Lung (tissue), 12 donors: ENCODE data around the gene MAP1LC3B. TPM values are rescaled to one million over a fixed set of nuclear protein-coding genes. Genes with fewer than 3 reads are reported as not detected.

Experiments
- ATAC-seq: fragments of 200-7000 bp; cut with Tn5 transposase; one replicate; pipeline ENCODE4 v1.9.1; 2020; ENCODE audit warnings: moderate number of reproducible peaks; ENCODE audit not compliant: insufficient read depth, low FRiP score
- DNase-seq, 3 donors: peaks; one replicate each; pipeline ENCODE4 v3.0.0-alpha.2; 2013 to 2017
- H3K27ac ChIP-seq, 2 donors: one replicate each; pipeline ENCODE4 v1.5.1; 2013; ENCODE audit warnings: mild to moderate bottlenecking in 2 of 2, moderate library complexity in 2 of 2, control low read depth in 1 of 2, inconsistent platforms in 1 of 2, low read depth in 1 of 2, low read length in 1 of 2
- H3K27me3 ChIP-seq, 3 donors: one replicate each; pipeline ENCODE4 v1.5.1; 2013; ENCODE audit warnings: low read length in 2 of 3; ENCODE audit not compliant: control insufficient read depth in 3 of 3, insufficient read depth in 3 of 3
- H3K36me3 ChIP-seq, 4 donors: one replicate each; pipeline ENCODE4 v1.5.1; 2013; ENCODE audit warnings: low read length in 4 of 4, mild to moderate bottlenecking in 1 of 4, moderate library complexity in 1 of 4; ENCODE audit not compliant: control insufficient read depth in 4 of 4, insufficient read depth in 4 of 4
- H3K4me1 ChIP-seq, 5 donors: one replicate each; pipeline ENCODE4 v1.5.1; 2013; ENCODE audit warnings: low read length in 5 of 5, mild to moderate bottlenecking in 2 of 5, moderate library complexity in 1 of 5; ENCODE audit not compliant: control insufficient read depth in 5 of 5, insufficient read depth in 5 of 5
- H3K4me3 ChIP-seq: one replicate; pipeline ENCODE4 v1.5.1; 2013; ENCODE audit warnings: mild to moderate bottlenecking, control low read depth, moderate library complexity
- H3K9ac ChIP-seq, 2 donors: one replicate each; pipeline ENCODE4 v1.5.1; 2013; ENCODE audit warnings: low read length in 2 of 2, control low read depth in 1 of 2; ENCODE audit not compliant: insufficient read depth in 1 of 2
- H3K9me3 ChIP-seq, 4 donors: one replicate each; pipeline ENCODE4 v1.5.1; 2013; ENCODE audit warnings: low read length in 3 of 4, mild to moderate bottlenecking in 1 of 4, moderate library complexity in 1 of 4; ENCODE audit not compliant: control insufficient read depth in 4 of 4, insufficient read depth in 3 of 4
- WGBS, 2 donors: extraction: QIAGEN DNeasy Blood & Tissue Kit; methylation state at CpG; one replicate each; pipeline ENCODE4 v1.1.7; 2013; 5-methylcytosine and 5-hydroxymethylcytosine counted together
- polyA plus RNA-seq, 2 donors: library from polyadenylated mRNA; stranded (reverse); fragments of 200-250 nt; gene quantifications; one replicate each; pipeline ENCODE4 v1.2.1, GENCODE V29; 2013
- total RNA-seq, 2 donors: library from RNA; depleted of rRNA in 1 of 2; stranded (reverse); fragments of >200 nt in 1 of 2; gene quantifications; one replicate each; pipeline ENCODE4 v1.2.1, GENCODE V29; 2014 to 2021
- TF ChIP-seq, protein P1 (sequence below): IDR thresholded peaks from 2 replicates; pipeline ENCODE4 v1.5.1; 2012; ENCODE audit warnings: mild to moderate bottlenecking; ENCODE audit errors: control extremely low read depth, extremely low read depth
- donor health status: control.
- donor health status: control.
- donor health status: Bipolar disorder and iron deficiency.
- donor health status: healthy.
- donor health status: DM: yes; HTN: yes; CAD: no.

The MAP1LC3B gene
- total and polyA plus RNA-seq, 4 donors: 43.3 to 62.2 (median 47.7) TPM

GRCh38 chr16:87420026-87421002 is 28.2 kb downstream of the MAP1LC3B start:
- ATAC-seq: no peak
- TF ChIP-seq, protein P1, sequence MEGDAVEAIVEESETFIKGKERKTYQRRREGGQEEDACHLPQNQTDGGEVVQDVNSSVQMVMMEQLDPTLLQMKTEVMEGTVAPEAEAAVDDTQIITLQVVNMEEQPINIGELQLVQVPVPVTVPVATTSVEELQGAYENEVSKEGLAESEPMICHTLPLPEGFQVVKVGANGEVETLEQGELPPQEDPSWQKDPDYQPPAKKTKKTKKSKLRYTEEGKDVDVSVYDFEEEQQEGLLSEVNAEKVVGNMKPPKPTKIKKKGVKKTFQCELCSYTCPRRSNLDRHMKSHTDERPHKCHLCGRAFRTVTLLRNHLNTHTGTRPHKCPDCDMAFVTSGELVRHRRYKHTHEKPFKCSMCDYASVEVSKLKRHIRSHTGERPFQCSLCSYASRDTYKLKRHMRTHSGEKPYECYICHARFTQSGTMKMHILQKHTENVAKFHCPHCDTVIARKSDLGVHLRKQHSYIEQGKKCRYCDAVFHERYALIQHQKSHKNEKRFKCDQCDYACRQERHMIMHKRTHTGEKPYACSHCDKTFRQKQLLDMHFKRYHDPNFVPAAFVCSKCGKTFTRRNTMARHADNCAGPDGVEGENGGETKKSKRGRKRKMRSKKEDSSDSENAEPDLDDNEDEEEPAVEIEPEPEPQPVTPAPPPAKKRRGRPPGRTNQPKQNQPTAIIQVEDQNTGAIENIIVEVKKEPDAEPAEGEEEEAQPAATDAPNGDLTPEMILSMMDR: no peak
- Histone ChIP-seq H3K36me3 (peaks cover 4 to 51% (median 31%) of the 10 kb centered on the region in 4 donors), H3K4me1 (no peaks in the 10 kb centered on the region), H3K4me3 (no peak overlapping the region), H3K9ac (no peak overlapping the region), H3K27ac (no peak overlapping the region), H3K27me3 (no peaks in the 10 kb centered on the region), H3K9me3 (no peaks in the 10 kb centered on the region)
- WGBS, 2 donors: 94% methylated on average over 25 of the region's 25 CpGs
- DNase-seq: no peak

DNA sequence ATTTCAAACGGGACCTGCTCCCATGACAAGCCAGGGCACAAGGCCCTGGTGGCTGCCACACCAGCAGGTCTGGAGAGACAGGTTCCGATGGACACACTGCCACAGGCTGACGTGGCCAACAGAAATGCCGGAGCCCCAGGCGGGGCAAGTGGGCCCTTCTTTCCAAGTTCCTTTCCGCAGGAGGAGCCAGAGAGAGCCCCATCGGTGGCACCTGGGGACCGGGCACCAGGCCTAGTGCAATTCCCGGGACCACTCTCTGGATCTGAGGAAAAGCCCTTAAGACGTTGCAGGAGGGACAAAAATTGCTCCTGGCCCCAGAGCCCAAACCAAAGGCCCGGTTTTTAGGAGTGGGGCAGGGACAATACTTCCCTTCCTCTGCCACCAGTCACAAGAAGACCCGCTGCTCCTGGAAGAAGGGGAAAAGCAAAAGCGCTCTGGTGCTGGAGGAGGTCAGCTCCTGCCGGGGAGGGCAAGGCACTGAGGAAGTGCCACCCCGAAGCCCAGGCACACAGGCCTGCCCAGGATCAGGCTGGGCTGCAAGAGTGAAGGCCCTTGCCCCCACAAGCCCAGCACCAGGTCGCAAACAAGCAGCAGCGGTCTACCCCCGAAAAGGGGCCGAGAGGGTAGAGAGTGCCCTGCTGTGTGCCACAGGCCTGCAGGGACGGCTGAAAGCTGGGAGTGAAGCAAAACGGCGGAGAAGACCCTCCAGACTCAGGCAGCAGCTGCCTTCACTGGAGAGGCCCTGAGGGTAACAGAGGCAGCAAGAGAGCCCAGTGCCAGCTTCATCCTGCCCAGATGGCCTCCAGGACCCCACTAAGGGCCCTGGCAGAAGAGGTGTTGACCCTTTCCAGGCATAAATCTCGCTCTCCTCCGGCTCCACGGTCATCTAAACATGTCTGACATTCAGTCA is 29.1 kb downstream of the MAP1LC3B start:
- no peak overlapping the region for H3K9ac ChIP-seq
- no peaks in the 10 kb centered on the region for H3K4me1 ChIP-seq
- ATAC-seq (no peak), DNase-seq (no peak)
- 95 to 96% methylated on average over 25 of the region's 25 CpGs for WGBS, 2 donors
- no peaks in the 10 kb centered on the region for H3K27me3 ChIP-seq
- no peak overlapping the region for H3K27ac ChIP-seq
- H3K36me3 ChIP-seq: peaks cover 4 to 48% (median 29%) of the 10 kb centered on the region in 4 donors
- H3K4me3 ChIP-seq: no peak overlapping the region
- H3K9me3 ChIP-seq: no peaks in the 10 kb centered on the region
- TF ChIP-seq, protein P1: no peak

DNA sequence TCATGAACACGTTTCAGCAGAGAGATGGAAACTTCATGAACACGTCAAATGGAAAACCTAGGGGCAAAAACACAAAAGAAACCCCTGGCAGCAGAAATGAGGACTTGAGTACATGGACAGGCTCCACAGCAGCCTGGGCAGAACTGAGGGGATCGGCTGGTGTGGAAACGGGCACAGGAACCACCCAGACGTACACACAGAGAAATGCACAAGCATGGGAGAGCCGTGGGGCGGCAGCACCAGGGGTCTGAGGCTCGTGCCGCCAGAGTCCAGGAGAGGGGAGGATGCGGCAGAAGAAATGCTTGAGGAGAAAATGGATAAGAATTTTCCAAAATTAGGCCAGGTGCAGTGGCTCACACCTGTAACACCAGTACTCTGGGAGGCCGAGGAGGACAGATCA is 30.0 kb downstream of the MAP1LC3B start:
- H3K9ac ChIP-seq: no peak overlapping the region
- no peaks in the 10 kb centered on the region for H3K27me3 ChIP-seq
- 95 to 98% methylated on average over 11 of the region's 11 CpGs for WGBS, 2 donors
- TF ChIP-seq, protein P1: no peak
- DNase-seq: no peak
- H3K4me3 ChIP-seq: no peak overlapping the region
- H3K9me3 ChIP-seq: no peaks in the 10 kb centered on the region
- ATAC-seq: no peak
- H3K4me1 ChIP-seq: no peaks in the 10 kb centered on the region
- no peak overlapping the region for H3K27ac ChIP-seq
- H3K36me3 ChIP-seq: peaks cover 4 to 46% (median 29%) of the 10 kb centered on the region in 4 donors
